GM12865 (cell line): ENCODE data around the gene RAPGEF5.
A peak's percentile ranks its signal among the peaks of the same experiment; 100 is the strongest.

Experiments
- DNase-seq: peaks from one replicate; pipeline ENCODE4 v3.0.0; 2010; ENCODE audit warnings: low read depth
- H3K4me3 ChIP-seq: 2 replicates; pipeline ENCODE4 v1.5.1; 2011; ENCODE audit warnings: mild to moderate bottlenecking, low read depth, low read length, control low read depth
- CTCF ChIP-seq: IDR thresholded peaks from 2 replicates; pipeline ENCODE4 v1.5.1; 2011; ENCODE audit warnings: low read length, control low read depth, low read depth, inconsistent platforms; ENCODE audit not compliant: insufficient read depth; ENCODE audit errors: missing control alignments

RAPGEF5 gene

DNA sequence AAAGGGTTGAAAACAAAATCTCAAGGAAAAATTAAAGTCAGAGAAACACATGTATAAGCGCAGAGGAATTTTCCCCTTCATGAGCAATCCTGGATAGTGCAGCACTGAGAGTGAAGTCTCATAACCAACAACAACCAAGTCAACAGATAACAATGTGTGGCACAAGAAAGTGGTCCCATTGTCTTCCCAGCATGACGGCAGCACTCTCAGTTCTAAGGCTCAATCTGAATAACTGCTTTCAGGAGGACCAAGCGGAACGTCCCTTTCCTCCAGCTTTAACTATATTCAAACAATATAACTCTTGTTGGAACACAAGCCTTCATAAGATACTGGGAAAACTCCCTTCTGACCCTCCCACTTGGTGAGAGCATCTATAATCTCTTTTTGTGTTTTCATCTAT is 137.9 kb downstream of the RAPGEF5 start:
- DNase-seq, result no peak
- no peak overlapping the region for H3K4me3 ChIP-seq
- TF ChIP-seq CTCF, result no peak

GRCh38 chr7:22216832-22217475 is 140.0 kb downstream of the RAPGEF5 start:
- no peak for TF ChIP-seq CTCF
- DNase-seq, result no peak
- H3K4me3 ChIP-seq, result no peak overlapping the region

- TF ChIP-seq CTCF, result no peak
- no peak overlapping the region for H3K4me3 ChIP-seq
- no peak for DNase-seq
These were observed 140.6 kb downstream of the RAPGEF5 start for GRCh38 chr7:22216309-22216708.

DNA sequence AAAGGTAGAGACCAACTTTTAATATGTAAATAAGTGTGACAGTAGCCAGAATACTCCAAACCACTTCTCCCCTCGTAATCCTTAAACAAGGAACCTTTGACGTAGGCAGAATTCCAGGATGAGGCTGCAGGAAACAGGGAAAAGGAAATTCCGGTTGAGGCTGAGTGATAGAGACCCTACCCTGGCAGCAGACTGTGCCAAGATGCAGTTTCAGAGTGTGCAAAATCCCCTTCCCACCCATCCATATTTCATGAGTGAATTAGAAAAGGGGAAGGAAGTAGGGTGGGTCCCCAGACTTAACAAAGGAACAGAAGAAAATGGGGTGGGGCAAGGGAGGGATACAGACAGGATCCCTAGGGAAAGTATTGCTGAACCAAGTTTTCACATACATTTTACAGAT is 143.0 kb downstream of the RAPGEF5 start:
- H3K4me3 ChIP-seq, result no peak overlapping the region
- no peak for TF ChIP-seq CTCF
- no peak for DNase-seq

DNA sequence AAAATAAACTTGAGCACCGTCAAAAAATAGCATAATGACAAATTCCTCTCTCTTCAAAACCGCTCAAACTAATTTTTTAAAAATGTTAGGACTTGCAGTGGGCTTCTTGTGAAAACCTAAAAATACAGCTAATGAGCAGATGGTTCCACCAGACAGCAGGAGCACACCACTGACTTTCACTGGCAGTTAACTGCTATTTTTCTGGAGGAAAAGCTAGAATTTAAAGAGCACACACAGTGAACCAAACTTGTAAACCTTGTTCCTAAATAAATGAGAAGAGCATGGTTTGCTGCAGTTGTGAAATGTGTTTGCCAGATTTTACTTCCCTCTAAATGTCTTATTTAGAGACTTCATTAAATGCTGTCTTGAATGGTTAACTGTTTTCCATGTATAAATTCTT is 143.9 kb downstream of the RAPGEF5 start:
- TF ChIP-seq CTCF, result no peak
- no peak overlapping the region for H3K4me3 ChIP-seq
- no peak for DNase-seq

GRCh38 chr7:22210967-22211366 is 146.0 kb downstream of the RAPGEF5 start:
- DNase-seq, result no peak
- H3K4me3 ChIP-seq, result no peak overlapping the region
- no peak for TF ChIP-seq CTCF

DNA sequence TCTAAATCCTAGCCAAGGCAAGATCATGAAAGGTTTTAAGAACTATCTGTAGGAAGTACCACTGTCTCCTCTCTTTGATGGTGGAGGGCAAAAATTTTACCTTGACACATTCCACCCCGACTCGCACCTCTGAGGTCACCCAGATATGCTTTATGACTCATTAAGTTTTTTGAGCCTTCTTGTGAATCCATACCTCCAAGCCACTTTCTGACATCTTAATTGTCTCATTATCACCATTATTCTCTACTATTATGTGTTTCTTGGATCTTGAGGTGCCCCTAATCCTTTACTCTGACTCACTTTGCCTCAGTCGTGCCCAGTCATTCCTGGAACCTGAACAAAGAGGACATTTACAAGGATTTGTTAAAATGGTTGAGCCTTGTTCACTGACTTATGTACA is 146.6 kb downstream of the RAPGEF5 start:
- H3K4me3 ChIP-seq, result no peak overlapping the region
- peak; percentile 17 for DNase-seq
- no peak for TF ChIP-seq CTCF
